Umbilical cord (tissue), 2 donors: ENCODE results near the gene HCRT. TPM values are rescaled to one million over a fixed set of nuclear protein-coding genes. Genes with fewer than 3 reads are reported as not detected.
"Not testable (repeated sequence)": the region's sequence is repeated elsewhere in the genome, so short reads cannot be mapped to it uniquely, and the experiment has no call there.

Experiments
- DNase-seq: peaks from one replicate; pipeline ENCODE4 v3.0.0-alpha.2; 2015; ENCODE audit warnings: low spot score
- total RNA-seq: library from RNA; depleted of rRNA; stranded (reverse); fragments of >200 nt; gene quantifications from one replicate; pipeline ENCODE4 v1.2.3, GENCODE V29; 2014; ENCODE audit warnings: low replicate concordance; ENCODE audit not compliant: insufficient read depth

HCRT gene
- total RNA-seq, 1 donor from 2014 or later = not detected

DNA sequence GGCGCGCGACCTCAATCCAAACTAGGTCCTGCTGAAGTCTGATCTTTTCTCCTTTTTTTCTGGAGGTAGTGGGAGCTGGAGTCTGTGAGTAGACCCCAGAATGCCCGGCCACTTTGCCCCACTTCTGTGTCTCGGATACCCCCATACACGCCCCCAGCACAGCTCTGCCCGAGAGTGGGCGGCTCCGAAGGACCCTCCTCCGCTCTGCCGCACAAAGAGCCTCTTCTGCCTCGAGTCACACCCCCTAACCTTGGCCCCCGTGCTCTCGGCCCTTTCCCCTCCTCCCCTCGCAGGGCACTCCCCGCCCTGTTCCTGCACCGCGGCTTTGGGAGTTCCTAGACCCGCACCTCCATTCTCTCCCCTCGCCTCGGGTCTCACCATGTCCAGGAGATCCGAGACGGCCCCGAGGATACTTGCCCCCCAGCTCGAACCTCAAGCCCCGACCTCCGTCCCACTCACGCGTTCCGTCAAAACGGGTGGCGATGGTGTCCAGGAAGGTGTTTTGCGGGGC lies 4.8 kb downstream of the HCRT start:
- DNase-seq = no peak

DNA sequence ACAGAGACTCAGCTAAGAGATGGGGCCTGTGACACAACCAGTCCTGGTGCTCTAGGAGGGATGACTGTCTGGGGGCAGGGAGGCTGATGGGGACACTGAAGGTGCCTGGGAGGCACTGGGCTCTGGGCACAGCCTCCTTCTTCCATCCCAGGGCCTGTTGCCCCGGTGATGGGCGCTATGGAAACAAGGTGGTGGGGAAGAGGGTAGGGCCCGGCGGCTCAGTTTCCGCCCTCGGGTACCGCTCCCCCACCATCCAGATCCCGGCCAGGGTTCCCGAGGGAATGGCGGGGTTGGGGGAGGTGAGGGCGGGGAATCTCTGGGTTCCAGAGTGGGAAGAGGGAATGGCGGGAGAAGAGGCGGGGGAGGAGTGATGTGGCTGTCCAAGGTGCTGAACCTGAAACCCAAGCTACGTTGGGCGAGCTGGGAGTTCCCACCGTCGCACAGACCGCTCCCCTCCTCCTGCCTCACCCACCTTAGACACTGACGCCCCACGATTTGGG lies 5.3 kb downstream of the HCRT start:
- peak; percentile 56 for DNase-seq

DNA sequence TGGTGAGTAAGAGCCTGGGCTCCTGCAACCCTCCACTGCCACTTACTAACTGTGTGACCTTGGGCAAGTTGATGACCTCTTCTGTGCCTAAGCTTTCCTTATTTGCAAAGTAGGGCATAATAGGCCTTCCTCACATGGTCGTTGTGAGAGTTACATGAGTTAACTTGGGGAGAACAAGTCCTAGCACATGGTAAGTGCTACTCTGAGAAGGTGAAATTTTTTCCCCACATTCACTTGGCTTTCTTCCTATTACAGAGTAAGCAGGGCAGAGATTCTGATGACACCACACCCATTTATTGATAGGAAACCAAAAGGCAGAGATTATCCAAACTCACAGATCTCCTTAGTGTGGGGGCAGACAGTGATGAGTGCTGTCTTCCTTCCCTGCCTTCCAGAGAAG lies 5.9 kb downstream of the HCRT start:
- DNase-seq = no peak

DNA sequence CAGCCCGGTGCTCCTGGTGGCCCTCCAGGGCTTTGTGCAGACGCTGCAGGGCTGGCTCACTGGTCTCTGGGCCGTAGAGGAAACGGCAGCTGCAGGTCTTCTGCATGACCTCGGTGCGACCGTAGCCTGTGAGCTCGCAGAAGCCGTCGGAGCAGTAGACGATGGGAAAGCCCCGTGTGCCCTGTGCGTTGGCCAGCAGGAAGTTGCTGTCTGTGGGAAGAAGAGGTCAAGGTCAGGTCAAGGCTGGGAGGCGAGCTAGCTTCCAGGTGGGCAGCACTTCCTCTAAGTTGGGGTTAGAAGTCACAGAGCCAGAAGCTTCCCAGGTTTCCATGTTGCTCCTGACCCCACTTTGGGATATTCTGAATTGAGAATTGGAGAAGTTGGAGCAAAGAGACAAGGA lies 6.4 kb downstream of the HCRT start:
- DNase-seq = no peak

GRCh38 chr17:42177684-42178083 lies 7.6 kb downstream of the HCRT start:
- DNase-seq = no peak

DNA sequence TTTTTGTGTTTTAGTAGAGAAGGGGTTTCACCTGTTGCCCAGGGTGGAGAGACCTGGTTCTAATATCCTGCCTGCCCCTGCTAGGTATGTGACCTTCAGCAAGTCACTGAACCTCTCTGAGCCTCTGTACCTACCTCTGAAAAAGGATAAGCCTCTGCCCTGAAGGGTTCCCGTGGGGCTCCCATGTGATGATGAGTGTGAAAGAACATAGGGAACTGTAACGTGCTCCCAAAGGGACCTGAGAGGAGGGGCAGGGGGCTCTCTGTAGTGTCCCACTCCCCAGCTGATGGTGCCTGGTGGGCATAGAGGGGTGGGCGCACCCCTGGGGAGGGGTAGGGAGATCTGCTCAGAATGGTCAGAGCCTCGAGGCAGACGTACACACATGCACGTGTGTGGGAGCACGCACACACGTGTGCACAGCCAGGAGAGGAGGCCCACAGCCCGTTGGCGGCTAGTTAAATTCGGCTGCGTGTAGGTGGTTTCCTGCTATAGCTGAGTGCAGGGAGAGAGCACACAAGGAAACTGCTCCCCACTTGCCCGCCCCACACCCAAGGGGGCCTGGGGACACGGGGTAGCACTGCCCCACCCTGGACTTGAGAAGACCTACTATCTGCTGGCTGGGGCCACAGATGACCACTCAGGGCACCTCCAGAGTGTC lies 11.0 kb downstream of the HCRT start:
- DNase-seq = no peak

GRCh38 chr17:42171831-42172230 lies 13.4 kb downstream of the HCRT start:
- peak; percentile 54 for DNase-seq

GRCh38 chr17:42169351-42169750 lies 15.9 kb downstream of the HCRT start:
- DNase-seq = no peak

- DNase-seq = no peak
Measured at GRCh38 chr17:42167807-42168206, 17.4 kb downstream of the HCRT start.

DNA sequence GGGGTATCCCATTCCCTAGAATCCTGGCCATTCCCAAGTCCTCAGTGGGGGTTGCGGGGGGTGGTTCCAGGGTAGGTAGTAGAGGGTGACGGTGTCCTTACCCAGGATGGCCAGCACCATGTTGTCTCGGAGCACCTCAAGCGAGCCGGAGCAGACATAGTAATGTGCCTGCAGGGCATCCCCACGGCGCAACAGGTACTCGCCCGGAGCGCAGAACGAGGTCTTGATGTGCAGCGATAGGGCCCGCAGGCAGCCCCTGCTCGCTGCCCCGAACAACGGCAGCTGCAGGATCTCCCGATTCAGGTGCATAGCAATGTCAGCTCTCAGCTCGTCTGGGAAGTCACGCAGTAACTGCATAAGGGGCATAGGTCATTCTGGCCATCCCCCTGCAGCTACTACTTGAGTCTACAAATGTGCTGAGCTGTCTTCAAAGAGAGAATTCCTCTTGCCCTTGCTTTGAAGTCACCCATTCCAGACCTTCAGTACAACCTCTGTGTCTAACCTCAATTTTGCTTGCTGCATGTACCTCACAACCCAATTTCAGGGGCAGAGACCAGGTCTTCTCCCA lies 19.0 kb downstream of the HCRT start:
- no peak for DNase-seq

GRCh38 chr17:42165751-42166150 lies 19.5 kb downstream of the HCRT start:
- no peak for DNase-seq

DNA sequence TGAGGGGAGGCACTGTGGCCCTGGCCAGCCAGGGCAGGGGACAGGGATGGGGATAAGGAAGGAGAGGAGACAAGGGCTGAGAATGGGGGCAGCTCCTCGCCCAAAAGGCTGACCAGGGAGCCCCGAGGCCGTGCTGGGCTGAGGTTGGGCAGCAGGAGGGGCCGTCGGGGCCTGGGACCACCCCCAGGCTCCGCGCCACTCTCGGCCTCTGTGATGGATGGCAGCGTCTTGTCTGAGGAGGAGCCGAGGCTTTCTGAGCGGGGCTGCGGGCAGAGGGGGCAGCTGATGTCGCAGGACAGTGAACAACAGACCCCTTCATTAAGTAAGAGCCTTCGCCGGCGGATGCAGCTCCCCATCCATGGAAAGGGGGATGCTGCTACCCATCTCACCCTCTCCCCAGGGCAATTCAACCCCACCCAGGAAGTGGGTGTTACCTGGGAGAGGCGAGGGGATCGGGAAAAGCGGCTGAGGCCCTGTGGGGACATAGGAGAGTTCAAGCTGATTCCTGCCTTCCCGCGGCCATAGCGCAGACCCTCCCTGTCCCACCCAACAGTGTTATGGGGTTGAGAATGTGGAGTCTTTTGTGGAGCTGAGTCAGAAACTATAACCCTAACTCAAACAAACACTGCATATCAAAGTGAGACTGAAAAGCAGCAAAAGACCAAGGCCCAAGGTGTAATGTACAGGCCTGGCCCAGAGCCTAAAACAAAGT lies 21.4 kb downstream of the HCRT start:
- no peak for DNase-seq

- no peak for DNase-seq
Measured at GRCh38 chr17:42163113-42163512, 22.1 kb downstream of the HCRT start.

DNA sequence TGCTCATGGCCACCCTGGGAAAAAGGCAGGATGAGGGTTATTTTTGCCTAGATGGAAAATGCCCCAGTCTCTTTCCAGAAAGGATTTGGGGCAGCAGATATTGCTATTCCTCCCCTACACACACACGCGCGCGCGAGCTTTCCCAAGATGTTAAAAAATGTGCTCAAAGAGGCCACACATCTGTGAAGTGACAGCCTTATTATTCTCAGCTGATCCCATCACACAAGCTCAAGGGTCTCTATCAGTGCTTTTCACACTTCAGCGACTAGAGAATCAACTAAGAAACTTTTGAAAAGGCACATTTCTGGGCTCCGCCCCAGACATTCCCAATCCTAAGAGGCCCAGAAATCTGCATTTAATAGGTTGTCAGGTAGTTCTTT lies 24.7 kb downstream of the HCRT start:
- DNase-seq = no peak

DNA sequence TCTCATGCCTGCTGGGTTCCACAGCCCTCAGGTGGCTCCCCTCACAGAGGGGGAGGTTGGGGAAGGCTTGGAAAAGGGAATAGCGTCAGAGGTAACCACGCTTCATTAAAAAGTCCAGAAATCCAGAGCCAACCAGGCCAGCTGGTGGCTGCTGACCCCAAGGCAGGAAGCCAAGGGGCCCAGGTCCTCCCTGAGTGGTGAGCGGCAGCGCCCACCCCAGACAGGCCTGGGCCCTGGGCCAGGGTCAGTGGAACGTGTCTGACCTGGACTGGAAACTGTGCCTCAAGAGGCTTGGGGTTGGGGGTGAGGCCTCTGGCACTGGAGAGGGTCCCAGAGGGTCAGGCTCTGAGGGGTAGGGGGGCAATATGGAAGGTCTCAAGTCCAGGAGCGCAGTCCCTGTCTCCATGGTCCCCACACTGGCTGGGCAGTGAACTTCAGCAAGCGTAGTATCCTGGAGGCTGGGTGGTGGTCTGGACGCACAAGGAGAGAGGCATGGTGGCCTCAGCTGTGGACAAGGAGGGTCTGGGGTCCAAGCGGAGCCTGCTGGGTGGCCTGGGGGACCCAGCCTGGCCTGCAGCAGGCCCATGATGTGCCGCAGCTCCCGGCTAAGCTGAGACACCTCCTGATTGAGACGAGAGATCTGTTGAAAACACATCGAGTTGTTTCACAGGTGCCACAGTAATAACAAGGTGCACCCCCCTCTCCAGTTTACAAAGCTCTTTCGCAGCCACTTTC lies 25.3 kb downstream of the HCRT start:
- no peak for DNase-seq

DNA sequence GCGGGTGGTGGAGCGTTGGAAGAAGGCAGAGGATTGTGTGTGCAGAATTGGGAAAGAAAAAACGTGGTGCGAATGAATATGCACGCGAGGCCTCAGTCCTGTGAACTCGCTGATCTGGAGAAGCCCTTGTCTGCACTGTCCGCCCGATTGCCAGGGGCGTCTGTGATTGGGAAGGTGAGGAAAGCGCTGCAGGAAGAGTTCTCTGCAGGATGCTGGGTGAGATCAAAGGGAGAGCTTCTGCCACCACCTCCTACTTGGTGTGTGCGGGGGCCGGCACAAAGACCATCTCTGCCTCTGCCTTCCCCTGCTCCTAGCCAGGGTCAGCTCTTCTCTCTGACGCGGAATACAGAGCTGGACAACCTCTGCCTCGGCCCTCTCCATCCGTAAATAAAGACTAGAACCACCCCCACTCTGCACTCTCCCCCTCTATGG lies 29.6 kb downstream of the HCRT start:
- DNase-seq = no peak

GRCh38 chr17:42153919-42154742 lies 31.1 kb downstream of the HCRT start:
- DNase-seq = no peak

DNA sequence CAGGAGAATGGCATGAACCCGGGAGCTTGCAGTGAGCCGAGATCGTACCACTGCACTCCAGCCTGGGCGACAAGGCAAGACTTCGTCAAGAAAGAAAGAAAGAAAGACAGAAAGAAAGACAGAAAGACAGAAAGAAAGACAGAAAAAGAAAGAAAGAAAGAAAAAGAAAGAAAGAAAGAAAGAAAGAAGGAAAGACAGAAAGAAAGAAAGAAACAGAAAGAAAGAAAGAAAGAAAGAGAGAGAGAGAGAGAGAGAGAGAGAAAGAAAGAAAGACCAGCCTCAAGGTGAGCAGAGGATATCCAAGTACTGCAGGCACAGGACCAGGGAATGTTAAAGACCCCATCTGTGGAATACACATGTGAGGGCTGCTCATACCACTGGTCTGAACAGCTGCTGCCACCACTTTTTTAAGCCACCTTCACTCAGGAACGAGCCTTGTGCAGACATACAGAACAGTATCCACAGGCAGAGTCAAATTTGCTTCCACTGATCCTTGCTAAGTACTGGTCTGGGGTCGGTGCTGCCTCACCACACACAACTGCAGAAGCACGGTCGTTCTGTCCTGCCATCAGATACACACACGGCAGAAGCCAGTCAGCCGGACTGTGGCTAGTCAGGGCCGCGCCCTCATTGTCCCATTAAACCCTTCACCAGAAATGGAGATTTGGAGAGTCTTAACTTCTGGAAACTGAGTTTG lies 38.2 kb downstream of the HCRT start:
- no peak for DNase-seq

DNA sequence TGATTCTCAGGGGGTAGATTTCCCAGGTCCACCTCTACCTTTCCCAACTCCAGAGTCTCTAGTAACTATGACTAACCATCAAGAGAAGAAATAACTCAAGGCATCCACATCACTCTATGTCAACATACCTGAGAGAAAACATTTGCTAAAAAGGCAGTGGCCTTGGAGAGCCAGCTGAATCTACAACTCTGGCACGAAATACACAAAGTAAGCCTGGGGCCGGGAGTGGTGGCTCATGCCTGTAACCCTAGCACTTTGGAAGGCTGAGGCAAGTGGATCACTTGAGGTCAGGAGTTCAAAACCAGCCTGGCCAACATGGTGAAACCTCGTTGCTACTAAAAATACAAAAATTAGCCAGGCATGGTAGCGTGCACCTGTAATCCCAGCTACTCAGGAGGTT lies 42.1 kb downstream of the HCRT start:
- not testable (repeated sequence) for DNase-seq

GRCh38 chr17:42142371-42142896 lies 42.8 kb downstream of the HCRT start:
- DNase-seq = peak; percentile 33
